Fibroblast of gingiva (primary cell): Measurements from ENCODE around the gene CDC14B.
A peak's percentile ranks its signal among the peaks of the same experiment; 100 is the strongest.

ENCODE experiments used
- DNase-seq: peaks from one replicate; pipeline ENCODE4 v3.0.0-alpha.2; 2011; ENCODE audit warnings: low read depth

Gene CDC14B

DNA sequence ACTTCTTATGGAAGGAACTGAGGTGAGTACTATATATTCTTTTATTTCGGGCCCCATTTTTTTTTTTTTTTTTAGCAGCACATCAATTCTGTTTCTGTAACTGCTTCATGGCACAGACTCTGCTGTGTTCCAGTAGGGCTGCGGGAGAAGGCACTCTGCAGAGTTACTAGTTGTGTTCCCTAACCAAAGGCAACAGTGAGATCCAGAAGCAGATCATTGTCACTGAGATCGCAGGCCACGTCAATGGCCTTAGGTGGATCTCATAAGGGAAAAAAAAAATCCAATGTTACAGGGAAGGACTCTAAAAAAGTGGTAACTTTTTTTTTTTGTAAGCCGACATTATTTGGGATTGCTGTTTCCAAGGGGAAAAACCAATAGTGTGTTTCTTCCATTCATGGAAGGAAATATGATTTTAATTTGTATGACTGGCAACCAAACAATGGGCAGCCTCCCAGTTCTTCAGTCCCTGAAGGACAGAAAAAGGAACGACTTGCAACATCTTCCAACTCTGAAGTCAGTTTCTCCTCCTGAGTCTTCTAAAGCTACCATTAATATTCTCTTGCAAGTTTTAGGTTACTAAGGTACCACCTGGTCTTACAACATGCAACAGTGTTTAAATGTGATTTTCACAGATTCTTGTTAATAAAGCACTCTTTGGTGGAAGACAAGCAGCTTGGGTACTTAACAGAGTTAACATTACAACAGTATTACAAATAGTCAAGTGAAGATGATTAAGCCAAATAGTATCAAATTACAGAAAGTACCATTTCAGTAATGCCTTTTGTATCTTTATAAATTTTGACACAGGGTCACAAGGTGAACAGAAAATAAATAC lies 116.9 kb downstream of the CDC14B start:
- peak; percentile 90 for DNase-seq

DNA sequence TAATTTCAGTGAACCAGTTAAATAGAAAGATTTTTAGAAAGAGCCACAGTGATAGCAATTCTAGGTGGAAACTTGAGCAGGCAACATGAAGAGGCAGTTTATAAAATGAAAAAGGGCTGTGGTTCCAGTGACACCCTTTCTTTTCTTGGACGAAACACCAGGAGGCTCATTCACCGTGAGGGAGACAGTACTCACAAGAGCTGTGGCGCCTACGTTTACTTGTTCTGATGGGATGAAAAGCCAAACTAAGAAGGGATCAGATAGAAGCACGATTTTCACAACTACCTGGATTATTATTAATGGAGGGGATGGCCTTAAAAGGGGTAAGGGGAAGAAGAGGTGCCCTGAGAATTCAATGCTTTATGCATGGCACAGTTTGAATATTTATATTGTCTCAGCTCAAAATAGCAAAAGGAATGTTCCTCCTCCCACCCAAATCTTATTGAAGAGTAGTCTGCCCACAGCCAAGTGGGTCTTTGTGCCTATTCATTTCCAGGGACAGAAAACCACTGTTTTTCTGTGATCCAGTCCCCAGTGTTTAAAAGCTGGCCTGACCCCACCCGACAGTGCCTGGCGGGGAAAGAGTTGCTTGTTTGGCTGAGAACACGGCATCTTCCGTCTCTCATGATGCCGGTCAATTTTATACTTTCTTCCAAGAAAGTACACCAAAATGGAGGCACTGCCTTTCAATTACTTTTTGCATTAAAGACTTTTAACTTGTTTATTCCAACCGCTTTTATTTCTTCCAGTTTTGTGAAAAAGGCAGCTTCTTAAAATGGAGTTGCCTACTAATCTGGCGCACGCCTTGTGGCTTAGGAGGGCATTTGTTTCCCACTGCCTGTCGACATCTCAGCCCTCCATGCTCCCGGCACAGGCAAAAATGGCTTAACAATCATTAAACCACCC lies 117.8 kb downstream of the CDC14B start:
- no peak for DNase-seq

DNA sequence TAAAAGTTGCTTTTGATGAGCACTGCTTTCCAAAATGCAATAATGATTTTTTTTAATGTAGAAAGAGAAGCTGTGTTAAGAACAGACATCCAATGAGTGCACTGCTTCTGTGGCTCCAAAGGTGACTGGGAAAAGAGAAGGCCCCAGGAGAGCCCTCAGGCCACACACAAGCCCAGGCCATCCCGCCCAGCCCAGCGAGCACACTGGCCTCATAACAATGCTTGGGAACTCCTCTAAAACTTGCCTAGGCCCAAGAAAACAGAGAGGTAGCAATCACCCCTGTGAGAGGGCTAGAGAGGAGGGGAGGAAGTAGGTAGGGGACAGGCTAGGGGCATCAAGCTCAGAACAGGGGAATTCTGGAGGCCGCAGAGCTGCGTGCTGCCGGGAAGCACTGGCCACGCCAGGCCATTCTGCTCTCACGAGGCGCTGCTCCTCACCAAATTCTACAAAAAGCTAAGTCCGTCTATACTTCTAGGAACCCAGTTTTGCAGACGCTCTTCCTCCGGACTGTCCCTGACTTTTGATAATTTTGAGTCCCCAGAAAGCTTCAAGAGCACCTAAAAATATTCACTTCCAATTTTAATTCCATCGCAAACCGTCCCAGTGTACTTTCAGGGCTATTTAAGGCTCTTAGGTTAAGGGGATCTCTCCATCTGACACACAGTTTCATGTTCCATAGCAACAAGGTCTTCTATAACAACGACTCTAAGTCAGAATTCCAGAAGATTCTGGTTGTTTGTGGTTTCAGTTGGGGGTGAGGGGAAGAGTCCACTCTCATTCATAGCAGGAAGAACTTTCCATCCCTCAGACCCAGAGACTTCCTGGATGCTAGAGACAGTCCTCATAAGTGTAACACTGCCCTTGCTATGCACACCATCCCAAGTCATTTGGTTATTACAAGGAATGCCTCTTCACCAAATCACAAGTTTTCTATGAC lies 118.7 kb downstream of the CDC14B start:
- peak; percentile 57 for DNase-seq

DNA sequence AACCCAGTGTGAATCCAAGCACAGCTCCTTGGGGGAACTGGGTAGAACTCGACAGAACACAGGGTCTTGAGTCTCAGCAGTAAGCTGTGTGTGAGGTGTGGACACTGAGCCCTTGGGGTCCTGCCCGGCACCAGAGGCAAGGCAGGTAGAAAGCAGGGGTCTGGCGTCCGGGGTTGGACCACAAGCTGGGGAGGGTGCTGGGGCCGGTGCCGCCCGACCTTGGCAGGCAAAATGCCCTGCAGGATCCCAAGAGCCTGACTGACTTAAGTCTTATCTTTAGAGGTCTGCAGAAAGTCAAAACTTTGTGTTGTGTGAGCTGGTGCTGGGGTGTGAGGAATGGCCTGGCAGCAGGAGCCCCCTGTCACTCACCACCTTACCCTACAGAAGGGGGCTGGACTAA lies 120.4 kb downstream of the CDC14B start:
- no peak for DNase-seq

DNA sequence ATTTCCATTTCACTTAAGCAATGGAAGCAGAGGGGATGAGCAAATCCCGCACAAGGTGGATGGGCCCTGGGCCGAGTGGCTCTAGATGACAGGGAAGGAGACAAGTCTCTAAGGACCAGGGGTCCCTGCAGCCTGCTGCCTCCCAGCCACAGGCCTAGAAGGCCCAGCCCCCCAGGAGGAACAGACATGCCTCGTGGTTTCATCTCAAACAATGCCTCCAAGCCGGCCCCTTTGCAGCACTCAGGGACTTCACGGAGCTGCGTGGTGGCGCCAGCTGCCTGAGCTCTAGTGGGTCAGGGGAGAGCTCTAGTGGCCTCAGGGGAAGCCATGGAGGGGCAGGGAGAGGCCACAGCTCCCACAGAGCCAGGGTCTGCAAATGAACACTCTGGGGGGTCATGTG lies 120.8 kb downstream of the CDC14B start:
- no peak for DNase-seq

DNA sequence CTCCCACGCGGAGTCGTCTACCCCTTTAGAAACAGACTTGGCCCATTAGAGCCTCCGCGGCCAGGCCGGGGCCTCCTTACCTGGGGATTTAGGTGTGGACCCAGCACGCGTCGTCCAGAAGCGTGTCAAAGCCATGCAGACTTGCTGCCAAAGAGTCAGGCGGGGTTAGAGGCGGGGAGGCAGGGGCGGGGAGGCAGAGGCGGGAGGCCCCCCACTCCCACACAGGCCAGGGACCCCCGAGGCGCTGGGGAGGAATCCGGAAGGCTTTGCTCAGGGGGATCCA lies 122.6 kb downstream of the CDC14B start:
- DNase-seq = no peak

DNA sequence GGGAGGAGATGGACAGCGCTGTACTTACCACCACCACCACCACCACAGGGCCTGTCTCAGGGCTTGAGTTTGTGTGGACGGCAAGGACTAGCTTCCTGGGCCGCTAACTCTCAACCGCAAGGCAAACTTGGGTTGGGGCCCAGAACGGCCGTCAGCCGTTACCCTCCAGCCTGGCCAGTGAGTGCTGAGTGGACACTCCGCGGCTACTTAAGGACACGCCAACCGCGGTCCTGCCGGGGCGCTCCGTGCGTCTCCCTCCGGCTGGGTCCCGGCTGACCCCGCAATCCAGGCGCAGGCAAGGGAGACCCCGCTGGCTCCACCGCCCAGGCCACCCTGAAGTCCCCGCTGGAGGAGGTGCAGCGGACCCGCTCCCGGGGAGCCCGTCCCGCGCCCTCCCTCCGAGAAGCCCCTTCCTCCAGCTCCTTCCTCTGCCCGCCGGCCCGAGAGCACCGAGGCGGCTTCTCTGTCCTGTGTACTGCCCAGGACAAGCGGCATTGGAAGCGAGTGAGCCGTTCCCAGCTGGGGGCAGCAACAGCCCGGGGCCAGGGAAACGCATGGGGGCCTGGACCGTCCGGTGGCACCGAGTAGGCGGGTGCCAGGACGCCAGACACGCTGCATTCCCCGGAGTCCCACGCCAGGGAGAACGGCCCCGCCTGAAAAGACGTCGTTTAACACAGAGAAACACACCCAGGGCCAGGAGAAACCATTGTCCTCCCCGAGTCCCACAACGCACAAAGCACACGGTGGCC lies 123.1 kb downstream of the CDC14B start:
- no peak for DNase-seq

DNA sequence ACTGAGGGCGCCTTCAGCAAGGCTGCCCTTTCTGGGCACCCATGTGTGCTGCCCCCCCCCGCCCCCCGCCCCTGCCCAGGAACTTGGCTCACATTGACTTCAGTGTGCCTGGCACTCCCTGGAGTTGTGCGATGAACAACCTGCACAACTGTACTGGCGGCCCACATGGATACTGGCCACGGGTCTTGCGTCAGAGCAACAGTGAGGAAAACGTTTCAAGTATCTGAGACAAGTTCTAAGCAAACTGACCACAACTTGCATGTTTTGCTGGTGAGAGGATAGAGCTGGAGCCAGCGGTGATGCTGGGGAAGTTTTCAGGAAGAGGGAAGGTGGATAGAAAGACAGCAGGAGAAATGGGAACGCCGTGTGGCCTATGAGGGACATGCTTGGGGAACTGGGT lies 124.3 kb downstream of the CDC14B start:
- DNase-seq = peak; percentile 94

DNA sequence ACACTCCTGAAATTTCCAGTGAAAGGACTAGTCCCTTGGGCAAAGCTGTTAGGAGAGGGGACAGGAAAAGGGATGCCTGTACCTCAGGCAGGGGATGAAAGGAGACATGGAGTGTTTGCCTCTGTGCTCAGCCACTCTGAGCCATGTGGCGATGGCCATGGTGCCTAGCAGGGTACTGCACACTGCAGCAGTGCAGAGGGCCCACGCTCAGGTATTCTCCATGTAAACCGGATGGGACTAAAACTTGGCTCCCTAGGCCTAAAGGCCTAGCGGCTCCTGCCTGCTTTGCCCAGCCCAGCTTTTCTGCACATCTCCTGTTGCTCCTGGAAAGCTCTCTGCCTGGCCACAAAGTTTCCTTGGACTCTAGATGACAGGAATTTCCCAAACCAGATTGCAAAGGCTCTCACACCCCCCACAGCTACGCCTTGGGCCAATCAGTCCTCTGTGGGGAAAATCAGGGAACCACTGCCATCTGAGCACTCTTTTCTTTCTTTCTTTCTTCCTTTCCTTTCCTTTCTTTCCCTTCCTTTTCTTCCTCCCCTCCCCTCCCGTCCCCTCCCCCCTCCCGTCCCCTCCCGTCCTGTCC lies 125.3 kb downstream of the CDC14B start:
- peak; percentile 65 for DNase-seq

DNA sequence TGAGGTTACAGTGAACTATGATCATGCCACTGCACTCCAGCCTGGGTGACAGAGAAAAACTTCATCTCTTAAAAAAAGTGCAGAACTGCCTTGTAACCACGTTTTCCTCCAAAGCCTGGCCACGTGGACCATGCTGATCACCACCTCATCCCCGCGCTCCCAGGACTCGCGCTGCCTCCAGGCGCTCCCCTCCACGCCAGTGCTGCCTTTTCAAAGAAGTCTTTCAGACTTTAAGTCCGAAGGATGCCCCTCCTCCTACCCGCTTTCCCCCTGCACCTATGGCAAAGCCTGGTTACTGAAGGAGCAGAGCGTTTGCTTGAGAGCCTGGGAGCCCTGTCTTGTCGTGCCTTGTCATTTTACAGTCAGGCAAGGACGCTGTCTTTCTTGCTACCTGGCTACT lies 125.9 kb downstream of the CDC14B start:
- no peak for DNase-seq

DNA sequence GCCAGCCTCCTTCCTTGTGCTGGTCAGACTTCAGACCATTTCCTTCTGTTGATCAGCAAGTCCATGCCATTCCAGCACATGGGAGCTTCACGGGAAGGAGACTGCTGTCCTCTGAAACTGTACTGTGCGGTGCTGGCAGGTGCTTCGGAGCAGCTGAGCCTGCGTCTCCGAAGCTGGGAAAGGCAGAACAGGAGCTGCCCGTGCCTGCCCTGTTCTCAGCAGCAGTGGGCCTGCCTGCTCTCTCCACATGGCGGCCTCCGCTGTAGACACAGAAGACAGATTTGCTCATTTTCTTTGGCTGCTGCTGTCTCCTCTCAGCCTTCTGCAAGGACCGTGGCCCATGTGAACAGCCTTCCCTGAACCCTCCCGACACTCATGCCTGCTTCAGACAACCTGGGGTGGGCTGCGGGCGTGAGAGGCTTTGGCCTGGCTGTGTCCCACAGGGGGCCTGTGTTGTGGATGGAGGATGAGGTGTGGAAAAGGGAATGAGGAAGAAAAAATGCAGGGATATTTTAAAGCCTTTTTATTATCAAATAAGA lies 126.6 kb downstream of the CDC14B start:
- DNase-seq = no peak

DNA sequence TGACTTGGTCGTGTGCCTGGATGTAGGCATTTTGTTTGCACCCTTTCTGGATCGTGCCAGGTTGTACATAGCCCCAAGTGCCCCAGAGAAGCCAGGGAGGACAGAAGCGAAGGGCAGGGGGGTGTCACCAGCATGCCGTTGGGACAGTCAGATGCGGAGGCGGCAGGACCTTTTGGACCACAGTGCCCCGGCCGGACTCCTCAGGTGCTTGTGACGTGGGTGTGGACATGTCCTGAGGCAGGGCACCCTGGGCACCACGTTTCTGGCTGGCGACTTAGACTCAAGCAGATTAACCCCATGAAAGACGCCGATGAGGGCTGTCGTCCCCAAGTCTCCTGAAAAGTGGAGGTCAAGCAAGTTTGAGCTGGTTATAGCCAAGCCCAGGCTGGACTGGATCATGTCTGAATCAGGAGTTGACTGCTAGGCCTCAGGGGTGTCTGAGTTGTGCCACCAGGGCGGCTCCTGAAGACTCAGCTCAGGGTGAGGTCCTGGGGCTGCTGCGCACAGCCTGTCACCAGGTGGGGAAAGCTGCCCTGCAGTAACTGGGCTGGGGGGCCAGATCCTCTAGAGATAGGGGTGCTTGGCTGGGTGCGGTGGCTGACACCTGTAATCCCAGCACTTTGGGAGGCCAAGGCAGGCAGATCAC lies 127.6 kb downstream of the CDC14B start:
- DNase-seq = no peak

DNA sequence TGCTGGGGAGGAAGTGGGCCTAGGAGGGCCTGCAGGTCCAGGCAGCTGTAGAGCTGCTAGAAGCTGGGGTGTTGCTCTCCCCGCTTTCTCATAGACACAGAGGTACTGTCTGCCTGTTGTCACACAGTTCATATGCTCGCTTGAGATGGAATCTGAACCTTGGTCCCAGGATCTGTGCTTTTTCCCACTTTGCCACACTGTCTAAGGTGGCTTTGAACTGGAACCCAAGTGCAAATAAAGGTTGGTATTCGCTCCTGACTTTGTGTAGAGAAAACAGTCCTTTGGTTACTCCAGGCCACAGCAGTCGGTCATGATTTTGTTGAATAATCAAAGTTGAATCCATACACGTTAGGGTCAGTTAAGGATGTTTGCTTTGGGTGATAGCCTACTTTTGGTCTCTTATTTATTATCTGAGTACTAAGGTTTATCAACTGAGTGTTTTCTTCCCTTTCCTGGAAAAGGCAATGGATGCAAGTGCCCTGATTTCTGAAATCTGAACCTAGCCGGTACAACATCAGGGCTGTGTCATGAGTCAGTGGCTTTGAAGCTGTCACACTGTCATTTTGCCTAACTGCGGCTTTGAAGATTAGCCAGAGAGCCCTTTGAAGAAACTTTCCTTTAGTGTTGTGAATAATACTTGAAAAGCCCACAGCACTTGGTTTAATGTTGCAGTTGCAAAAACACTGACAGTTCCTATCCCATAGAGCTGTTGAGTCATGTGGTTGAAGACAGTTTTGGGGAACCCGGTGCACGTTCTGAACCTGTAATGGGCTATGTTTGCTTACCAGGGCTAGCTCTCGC lies 128.4 kb downstream of the CDC14B start:
- DNase-seq = peak; percentile 47

DNA sequence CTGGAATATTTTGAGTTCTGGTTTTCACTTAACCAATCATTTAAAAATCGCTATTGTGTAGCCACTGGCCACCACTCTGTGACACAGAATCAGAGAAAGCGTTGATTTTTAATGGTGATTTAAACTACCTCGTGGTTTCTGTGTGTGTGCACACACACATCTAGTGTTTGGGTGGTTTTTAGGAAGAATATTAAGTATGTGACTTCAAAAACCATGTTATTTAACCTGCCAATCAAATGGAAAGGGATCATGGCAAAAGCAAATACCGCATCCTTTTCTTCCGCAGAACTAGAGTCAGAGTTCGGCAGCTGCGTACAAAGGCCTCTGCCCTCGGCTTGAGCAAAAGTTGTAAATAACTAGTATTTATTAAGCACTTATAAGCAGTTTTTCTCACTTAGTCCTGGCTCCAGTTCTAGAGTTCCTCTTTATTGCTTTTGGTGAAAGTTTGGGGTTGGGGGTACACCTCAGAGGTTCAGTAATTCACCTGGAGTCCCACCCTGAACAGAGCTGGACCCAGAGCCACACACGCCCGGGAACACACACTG lies 129.0 kb downstream of the CDC14B start:
- DNase-seq = no peak

DNA sequence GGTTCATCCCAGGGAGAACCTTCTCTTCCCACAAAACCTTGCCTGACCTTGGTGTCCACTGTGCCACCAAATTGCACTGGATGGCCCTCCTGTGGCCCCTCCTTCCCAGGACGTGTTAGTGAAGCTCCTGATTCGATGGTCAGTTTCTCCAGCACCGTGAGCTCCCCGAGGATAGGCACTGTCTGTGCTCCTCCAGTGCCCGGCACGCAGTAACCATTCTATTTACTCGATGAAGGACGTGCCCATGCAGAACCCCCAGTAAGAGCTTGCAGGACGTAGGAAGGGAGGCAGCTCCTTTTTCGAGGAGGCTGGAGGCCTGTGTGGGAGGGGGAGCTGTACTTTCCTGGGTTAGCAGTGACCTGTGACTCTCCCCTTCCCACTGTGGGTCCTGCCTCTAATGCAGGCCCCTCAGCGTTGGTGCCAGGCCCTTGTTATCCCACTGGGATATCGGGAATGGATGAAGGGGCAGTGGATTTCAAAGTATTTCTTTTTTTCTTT lies 130.1 kb downstream of the CDC14B start:
- no peak for DNase-seq

DNA sequence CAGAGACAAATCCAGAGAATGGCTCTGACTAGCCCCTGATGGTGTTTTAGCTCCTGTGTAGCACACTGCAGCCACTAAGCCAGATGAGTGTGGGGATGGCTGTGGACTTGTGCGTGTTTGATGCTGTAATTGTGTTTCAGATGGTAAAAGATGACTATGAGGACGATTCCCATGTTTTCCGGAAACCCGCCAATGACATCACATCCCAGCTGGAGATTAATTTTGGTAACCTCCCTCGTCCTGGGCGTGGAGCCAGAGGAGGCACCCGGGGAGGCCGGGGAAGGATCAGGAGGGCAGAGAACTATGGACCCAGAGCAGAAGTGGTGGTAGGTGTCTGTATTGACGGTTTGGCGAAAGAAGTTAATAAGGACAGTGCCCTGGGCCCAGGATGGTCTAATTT lies 131.7 kb downstream of the CDC14B start:
- DNase-seq = peak; percentile 31

DNA sequence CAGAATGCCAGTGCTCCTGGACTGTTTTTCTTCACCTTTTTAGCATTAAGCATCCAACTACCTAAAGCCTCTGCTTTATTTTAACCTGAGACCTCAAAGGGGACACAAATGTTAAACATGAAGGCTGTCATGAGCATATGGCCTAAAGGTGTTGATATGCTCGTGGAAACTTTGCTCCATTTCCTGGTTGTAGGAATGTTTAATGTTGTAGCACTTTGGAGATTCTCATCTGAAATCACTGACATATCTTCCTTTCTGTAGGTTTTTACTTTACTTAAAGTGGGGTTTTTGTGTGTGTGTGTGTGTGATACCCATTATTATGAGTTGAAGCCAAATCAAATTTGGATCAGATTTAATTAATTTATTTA lies 132.6 kb downstream of the CDC14B start:
- DNase-seq = no peak

DNA sequence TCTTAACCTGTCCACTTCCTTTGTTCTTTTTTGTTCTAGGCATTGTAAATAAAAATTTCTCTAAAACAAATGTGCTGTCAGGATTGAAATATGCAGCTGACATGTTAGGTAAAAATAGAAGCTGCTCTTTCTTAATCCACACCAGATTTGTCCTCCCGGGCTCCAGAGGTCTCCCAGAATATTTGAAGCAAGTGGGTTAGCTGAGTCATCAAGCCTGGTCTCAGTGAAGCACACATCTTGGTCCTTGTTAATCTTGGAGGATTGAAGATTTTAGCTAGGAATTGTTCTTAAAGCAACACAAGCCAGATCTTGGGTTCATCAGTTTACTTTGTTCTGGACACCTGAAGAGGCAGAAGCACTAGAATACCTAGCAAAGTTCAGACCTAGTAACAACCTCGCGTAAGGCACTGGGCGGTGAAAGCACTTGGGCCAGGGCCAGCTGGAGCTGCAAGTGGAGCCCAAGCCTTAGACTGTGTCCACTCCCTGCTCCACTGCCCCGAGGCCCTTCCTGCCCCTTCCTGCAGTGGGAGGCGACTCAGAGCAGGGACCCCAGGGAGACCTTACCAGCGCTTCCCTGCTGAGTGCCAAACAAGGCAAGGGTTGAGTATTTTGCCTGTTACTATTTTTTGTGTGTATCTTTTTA lies 133.1 kb downstream of the CDC14B start:
- peak; percentile 93 for DNase-seq

DNA sequence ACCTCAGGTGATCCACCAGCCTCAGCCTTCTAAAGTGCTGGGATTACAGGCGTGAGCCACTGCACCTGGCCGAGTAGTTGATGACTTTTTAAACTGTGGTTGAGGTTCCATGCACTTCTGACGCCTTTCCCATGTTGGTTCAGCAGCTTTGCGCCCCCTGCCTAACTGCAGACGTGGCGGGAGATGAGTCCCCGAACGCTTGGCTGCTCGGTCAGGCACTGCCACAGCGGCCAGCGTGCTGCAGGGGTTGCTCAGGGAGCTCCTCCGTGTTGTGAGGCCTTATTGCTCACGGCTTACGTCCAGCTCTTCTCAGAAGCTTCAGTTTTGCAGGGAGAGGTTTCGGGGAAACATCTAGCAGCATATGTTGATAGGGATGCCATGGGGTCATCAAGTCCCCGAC lies 134.4 kb downstream of the CDC14B start:
- no peak for DNase-seq
